GM12892 (cell line): ENCODE measurements around the gene HIGD1A. TPM values are rescaled to one million over a fixed set of nuclear protein-coding genes. Genes with fewer than 3 reads are reported as not detected.

Experiments
- DNase-seq: peaks from one replicate; pipeline ENCODE4 v3.0.0; 2011; ENCODE audit not compliant: insufficient read length
- FAIRE-seq: peaks from 2 replicates; lab custom pipeline; 2011; peaks lifted over from hg19 to GRCh38; lab: Jason Lieb, UNC
- POLR2A ChIP-seq: IDR thresholded peaks from 2 replicates; pipeline ENCODE4 v1.6.1; 2011; ENCODE audit warnings: low read depth, low read length, control low read depth
- POLR2AphosphoS5 ChIP-seq: IDR thresholded peaks from 2 replicates; pipeline ENCODE4 v1.6.1; 2011; ENCODE audit warnings: low read depth, low read length, control low read depth
- TAF1 ChIP-seq: IDR thresholded peaks from 2 replicates; pipeline ENCODE4 v1.6.1; 2011; ENCODE audit warnings: low read depth, mild to moderate bottlenecking, control low read depth, low read length, borderline replicate concordance
- polyA plus RNA-seq: library from polyadenylated mRNA; unstranded; fragments of >200 nt; gene quantifications from one replicate; pipeline ENCODE4 v1.2.1, GENCODE V29; 2012; ENCODE audit warnings: missing spikeins, inconsistent platforms; ENCODE audit not compliant: missing spikeins

HIGD1A gene
- 174 TPM for polyA plus RNA-seq

- TF ChIP-seq TAF1 (peak; percentile 70), POLR2AphosphoS5 (no peak; the same call in 1 of the 2 replicates), POLR2A (peak; percentile 85)
- DNase-seq (peak; percentile 98), FAIRE-seq (peak; percentile 99)
Measured at GRCh38 chr3:42804106-42804830, at the start of gene HIGD1A. Gene HIGD1A (minus strand): TSS chr3:42804490. CDS start chr3:42794253, 10,237 bp downstream.

- FAIRE-seq (no peak), DNase-seq (no peak)
- no peak for TF ChIP-seq POLR2AphosphoS5
- no peak for TF ChIP-seq TAF1
- TF ChIP-seq POLR2A: no peak
Measured at GRCh38 chr3:42853739-42854302, 49.5 kb upstream of the HIGD1A start.

GRCh38 chr3:42853056-42853455, 48.8 kb upstream of the HIGD1A start:
- TF ChIP-seq TAF1 (no peak), POLR2AphosphoS5 (no peak), POLR2A (no peak)
- FAIRE-seq: no peak
- DNase-seq: no peak

- DNase-seq: no peak
Measured at GRCh38 chr3:42852441-42852840, 48.2 kb upstream of the HIGD1A start.

GRCh38 chr3:42851228-42851834, 47.0 kb upstream of the HIGD1A start:
- no peak for TF ChIP-seq TAF1
- TF ChIP-seq POLR2A: no peak
- TF ChIP-seq POLR2AphosphoS5: no peak

More at GRCh38 chr3:42852441-42852840, 48.2 kb upstream of the HIGD1A start:
- TF ChIP-seq POLR2AphosphoS5: no peak
- TF ChIP-seq POLR2A: no peak
- TF ChIP-seq TAF1: no peak
- no peak for FAIRE-seq

GRCh38 chr3:42850263-42850662, 46.0 kb upstream of the HIGD1A start:
- no peak for DNase-seq
- no peak for FAIRE-seq
- TF ChIP-seq POLR2A: no peak
- TF ChIP-seq TAF1: no peak
- no peak for TF ChIP-seq POLR2AphosphoS5

More at GRCh38 chr3:42851228-42851834, 47.0 kb upstream of the HIGD1A start:
- FAIRE-seq (no peak), DNase-seq (no peak)

- TF ChIP-seq TAF1 (no peak), POLR2A (no peak), POLR2AphosphoS5 (no peak)
- no peak for FAIRE-seq
Measured at GRCh38 chr3:42849017-42849416, 44.7 kb upstream of the HIGD1A start.

GRCh38 chr3:42847731-42848130, 43.4 kb upstream of the HIGD1A start:
- TF ChIP-seq TAF1: no peak
- TF ChIP-seq POLR2AphosphoS5: no peak
- TF ChIP-seq POLR2A: no peak
- no peak for FAIRE-seq
- no peak for DNase-seq

More at GRCh38 chr3:42849017-42849416, 44.7 kb upstream of the HIGD1A start:
- DNase-seq: no peak

- DNase-seq (no peak), FAIRE-seq (peak; percentile 27)
- TF ChIP-seq TAF1 (no peak), POLR2AphosphoS5 (no peak), POLR2A (no peak)
Measured at GRCh38 chr3:42846685-42847522, 42.6 kb upstream of the HIGD1A start.

- no peak for FAIRE-seq
- DNase-seq: no peak
- TF ChIP-seq POLR2A: no peak
- TF ChIP-seq POLR2AphosphoS5: no peak
- no peak for TF ChIP-seq TAF1
Measured at GRCh38 chr3:42844815-42845214, 40.5 kb upstream of the HIGD1A start.

GRCh38 chr3:42844412-42844713, 40.1 kb upstream of the HIGD1A start:
- DNase-seq (no peak), FAIRE-seq (no peak)
- no peak for TF ChIP-seq POLR2AphosphoS5
- TF ChIP-seq POLR2A: no peak
- no peak for TF ChIP-seq TAF1
